Thyroid gland (tissue), 4 donors: Measurements from ENCODE around the gene SLC16A5.

Experiments used
- POLR2A ChIP-seq, 2 donors: fragments of 450-650 bp; IDR thresholded peaks; one replicate each; pipeline ENCODE4 v1.6.1; 2017; ENCODE audit warnings: antibody characterized with exemption in 2 of 2, mild to moderate bottlenecking in 2 of 2, moderate library complexity in 1 of 2
- TF ChIP-seq, protein P1 (sequence below), 6 experiments: fragments of 200-600 bp in 3 of 6; fragments of 450-650 bp in 3 of 6; sonication (generic) in 3 of 6; IDR thresholded peaks; one replicate each; pipeline ENCODE4 v1.5.1; 2016 to 2019; ENCODE audit warnings: antibody characterized with exemption in 6 of 6, mild to moderate bottlenecking in 2 of 6, inconsistent platforms in 1 of 6, moderate library complexity in 1 of 6

DNA sequence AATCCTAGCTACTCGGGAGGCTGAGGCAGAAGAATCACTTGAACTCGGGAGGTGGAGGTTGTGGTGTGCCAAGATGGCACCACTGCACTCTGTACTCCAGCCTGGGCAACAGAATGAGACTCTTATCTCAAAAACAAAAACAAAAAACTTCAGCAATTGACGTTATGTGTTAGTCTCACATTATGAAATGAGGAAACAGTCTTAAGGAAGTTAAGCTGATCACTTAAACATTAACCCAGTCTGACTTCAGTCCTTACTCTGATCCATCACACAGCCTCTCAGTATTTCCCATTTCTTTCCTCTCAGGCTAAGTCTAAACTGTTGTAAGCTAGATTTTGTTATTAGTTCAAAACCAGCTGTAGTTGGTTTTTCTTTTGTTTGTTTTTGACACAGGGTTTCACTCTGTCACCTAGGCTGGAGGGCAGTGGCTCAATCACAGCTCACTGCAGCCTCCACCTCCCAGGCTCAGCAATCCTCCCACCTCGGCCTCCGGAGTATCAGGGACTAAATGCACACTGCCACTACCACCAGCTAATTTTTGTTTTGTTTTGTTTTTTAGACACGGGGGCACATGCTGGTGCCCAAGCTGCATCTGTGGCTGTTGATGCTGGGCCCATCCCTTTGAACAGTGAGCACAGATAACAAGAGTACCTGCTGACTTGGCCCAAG lies 60.3 kb downstream of the SLC16A5 start:
- TF ChIP-seq, protein P1, sequence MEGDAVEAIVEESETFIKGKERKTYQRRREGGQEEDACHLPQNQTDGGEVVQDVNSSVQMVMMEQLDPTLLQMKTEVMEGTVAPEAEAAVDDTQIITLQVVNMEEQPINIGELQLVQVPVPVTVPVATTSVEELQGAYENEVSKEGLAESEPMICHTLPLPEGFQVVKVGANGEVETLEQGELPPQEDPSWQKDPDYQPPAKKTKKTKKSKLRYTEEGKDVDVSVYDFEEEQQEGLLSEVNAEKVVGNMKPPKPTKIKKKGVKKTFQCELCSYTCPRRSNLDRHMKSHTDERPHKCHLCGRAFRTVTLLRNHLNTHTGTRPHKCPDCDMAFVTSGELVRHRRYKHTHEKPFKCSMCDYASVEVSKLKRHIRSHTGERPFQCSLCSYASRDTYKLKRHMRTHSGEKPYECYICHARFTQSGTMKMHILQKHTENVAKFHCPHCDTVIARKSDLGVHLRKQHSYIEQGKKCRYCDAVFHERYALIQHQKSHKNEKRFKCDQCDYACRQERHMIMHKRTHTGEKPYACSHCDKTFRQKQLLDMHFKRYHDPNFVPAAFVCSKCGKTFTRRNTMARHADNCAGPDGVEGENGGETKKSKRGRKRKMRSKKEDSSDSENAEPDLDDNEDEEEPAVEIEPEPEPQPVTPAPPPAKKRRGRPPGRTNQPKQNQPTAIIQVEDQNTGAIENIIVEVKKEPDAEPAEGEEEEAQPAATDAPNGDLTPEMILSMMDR (IDR thresholded peaks at IDR 0.05), result no peak
- no peak for TF ChIP-seq POLR2A (IDR thresholded peaks at IDR 0.05)
